GM10248 (cell line): ENCODE results near the gene NUDT14.

Experiments used
- CTCF ChIA-PET: fragments of 300-600 bp; sonication (Branson Sonifier 250); formaldehyde crosslinking; extraction: SDS; loops from one replicate; lab custom pipeline; 2021; ENCODE audit warnings: antibody characterized with exemption; lab: Yijun Ruan, JAX
- POLR2A ChIA-PET: fragments of 350-650 bp; sonication (Branson Sonifier 250); formaldehyde crosslinking; extraction: SDS; loops from one replicate; lab custom pipeline; 2020; ENCODE audit warnings: antibody characterized with exemption; lab: Yijun Ruan, JAX
- DNase-seq: peaks from one replicate; pipeline ENCODE4 v3.0.0; 2012; ENCODE audit errors: extremely low spot score
- TF ChIP-seq, protein P1 (sequence below): IDR thresholded peaks from 2 replicates; pipeline ENCODE4 v1.5.1; 2012; ENCODE audit warnings: mild to moderate bottlenecking, low read depth; ENCODE audit errors: extremely low read depth, missing control alignments, control extremely low read depth

NUDT14 gene

DNA sequence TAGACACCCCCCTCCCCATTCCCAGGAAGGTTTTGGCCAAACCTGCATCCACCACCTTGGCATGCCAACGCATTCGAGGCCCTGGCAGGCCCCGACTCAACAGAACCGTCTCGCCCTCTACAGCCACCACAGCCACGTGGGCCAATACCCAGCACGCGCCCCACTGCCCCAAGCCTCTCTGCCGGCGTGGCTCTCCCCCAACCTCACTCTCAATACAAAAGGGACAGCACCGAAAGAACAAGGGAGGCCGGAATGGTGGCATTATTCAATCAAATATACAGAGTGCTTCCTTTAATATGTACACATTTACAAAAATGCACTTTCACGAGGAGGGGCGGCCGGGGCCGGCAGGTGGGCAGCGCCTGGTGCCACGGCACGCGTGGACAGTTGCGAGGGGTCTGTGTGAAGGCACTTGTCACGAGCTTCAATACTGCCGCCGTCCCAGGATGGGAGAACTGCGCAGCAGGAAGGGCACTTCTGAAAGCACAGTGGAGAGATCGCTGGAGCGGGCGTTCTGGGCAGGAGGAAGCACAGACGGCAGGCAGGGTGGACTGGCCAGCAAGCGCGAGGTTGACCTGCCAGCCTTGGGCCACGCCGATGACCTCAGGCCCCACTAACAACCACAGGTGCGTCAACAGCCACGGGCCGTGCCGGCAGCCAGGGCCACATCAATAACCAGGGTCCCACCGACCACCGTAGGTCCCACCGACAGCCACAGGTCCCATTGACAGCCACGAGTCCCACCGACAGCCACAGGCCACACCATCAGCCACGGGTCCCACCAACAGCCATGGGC, 39.4 kb downstream of the NUDT14 start:
- ChIA-PET POLR2A (no interaction called here), CTCF (no interaction called here)
- TF ChIP-seq, protein P1, sequence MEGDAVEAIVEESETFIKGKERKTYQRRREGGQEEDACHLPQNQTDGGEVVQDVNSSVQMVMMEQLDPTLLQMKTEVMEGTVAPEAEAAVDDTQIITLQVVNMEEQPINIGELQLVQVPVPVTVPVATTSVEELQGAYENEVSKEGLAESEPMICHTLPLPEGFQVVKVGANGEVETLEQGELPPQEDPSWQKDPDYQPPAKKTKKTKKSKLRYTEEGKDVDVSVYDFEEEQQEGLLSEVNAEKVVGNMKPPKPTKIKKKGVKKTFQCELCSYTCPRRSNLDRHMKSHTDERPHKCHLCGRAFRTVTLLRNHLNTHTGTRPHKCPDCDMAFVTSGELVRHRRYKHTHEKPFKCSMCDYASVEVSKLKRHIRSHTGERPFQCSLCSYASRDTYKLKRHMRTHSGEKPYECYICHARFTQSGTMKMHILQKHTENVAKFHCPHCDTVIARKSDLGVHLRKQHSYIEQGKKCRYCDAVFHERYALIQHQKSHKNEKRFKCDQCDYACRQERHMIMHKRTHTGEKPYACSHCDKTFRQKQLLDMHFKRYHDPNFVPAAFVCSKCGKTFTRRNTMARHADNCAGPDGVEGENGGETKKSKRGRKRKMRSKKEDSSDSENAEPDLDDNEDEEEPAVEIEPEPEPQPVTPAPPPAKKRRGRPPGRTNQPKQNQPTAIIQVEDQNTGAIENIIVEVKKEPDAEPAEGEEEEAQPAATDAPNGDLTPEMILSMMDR, result no peak
- DNase-seq, result no peak

DNA sequence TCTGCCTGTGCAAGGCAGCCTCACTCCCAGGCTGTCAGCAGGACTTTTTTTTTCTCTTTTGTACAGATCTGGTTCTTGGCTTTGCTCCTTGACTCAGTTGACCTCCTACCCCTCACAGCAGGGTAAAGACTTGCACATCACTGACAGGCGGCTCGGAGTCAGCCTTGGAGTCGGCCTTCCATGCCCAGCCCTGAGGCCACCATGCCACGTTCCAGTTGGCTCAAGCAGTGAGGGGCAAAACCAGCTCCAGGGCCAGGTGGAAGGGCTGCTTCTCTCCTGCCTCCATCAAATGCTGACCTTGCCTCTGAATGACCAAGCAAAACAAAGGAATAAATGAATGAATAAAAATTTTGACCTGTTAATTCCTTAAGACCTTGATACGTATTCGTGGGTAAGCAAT, 40.1 kb downstream of the NUDT14 start:
- TF ChIP-seq, protein P1, result no peak
- no peak for DNase-seq
- POLR2A ChIA-PET, result no interaction called here
- CTCF ChIA-PET, result no interaction called here

DNA sequence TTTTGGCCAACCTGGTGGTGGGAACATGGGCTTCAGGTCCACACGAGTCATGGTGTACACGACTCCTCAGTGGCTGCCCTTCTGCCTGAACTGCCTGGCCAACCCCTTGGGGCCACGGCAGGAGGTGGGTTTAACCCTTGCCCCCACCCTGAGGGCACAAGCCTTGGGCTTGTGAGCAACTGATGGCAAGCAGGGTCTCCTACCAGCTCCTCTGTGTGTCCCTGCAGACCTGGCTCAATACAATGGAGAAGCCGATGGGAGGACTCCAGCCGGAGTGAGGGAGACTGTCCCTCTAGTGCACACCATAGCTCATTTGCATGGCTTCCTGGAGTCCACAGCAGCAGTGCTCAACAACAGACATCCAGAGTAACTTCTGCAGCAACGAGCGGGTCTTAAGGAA, 40.5 kb downstream of the NUDT14 start:
- ChIA-PET CTCF (no interaction called here), POLR2A (no interaction called here)
- TF ChIP-seq, protein P1, result no peak
- no peak for DNase-seq

DNA sequence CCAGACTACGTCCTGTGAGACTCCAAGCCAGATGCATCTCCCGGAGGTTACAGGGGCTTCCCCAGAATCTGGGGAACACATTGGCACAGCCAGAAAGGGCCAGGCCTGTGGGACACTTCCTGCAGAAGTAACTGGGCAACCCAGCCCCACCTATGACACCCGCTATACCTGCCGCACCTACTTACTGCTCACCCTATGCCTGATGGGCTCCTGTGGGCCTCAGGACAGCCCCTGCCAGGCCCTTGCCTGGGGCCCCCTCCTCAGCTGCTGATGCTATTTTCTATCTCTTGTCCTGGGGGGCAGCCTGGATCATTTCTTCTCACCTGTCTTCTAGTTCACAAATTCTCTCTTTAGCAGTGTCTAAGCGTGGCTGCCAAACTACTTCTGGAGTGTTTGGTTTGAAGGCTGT, 41.3 kb downstream of the NUDT14 start:
- POLR2A ChIA-PET, result no interaction called here
- no peak for DNase-seq
- CTCF ChIA-PET, result no interaction called here
- TF ChIP-seq, protein P1, result no peak

DNA sequence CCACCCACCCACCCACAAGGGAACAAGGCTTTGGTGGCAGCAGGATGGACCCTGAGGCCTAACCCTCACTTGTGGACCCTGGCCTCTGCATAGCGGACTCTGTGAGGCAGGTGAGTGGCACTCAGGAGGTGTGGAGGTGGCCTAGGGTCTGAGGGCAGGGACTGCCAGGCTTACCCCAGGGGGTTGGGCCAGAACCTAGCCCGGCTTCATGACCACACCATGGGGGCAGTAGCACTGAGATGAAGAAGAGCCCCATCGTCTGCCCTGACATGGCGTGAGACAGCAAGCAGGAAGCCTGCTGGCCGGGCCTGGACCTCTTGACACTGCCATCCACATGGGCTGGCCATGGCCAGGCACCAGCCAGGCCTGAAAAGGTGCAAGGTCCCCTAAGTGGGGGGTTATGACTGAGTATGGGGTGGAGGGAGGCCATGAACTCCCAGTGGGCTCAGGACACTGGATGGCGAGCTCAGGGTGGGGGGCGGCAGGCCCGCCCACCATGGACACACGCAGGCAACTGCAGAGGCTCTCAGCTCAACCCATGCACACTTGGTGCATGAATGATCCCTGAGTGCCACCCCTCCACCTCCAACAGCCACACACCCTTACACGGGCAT, 41.8 kb downstream of the NUDT14 start:
- POLR2A ChIA-PET, result no interaction called here
- DNase-seq, result no peak
- CTCF ChIA-PET, result no interaction called here
- TF ChIP-seq, protein P1, result no peak

DNA sequence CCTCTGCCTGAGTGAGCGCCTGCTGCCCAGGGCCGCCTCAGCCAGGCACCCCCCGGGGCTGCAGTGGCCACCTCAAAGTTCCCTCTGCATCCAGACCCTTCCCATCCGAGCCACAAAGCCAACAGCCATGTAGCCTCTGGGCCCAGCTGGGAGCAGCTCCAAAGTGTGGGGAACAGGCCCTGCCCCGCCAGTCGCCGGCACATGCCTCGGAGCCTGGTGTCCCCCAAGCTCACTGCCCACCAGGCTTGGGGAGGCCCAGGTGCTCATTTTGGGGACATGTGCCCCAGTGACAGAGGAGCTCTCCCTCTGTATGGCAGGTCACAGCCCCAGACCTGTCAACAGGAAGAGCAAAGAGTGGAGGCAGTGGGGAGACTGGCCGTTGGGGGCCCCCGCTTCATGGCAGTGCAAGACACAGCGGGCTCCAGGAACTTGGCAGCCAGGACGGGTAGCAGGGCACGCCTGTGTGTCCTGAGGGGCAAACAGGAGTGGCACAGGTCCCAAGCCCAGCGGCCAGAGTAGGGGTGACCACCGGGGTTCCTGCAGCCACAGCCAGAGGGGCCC, 42.5 kb downstream of the NUDT14 start:
- TF ChIP-seq, protein P1, result no peak
- ChIA-PET POLR2A (no interaction called here), CTCF (no interaction called here)
- no peak for DNase-seq
